OCI-LY3 (cell line): ENCODE data around the gene AQP6.

ENCODE experiments used
- EZH2phosphoT487 ChIP-seq: fragments of 200-600 bp; shearing (Covaris generic); IDR thresholded peaks from 2 replicates; pipeline ENCODE4 v1.6.1; 2018; ENCODE audit warnings: antibody characterized with exemption, mixed run types, low read depth
- TF ChIP-seq, protein P1 (sequence below): fragments of 200-600, 300-600 bp; sonication (generic); IDR thresholded peaks from 2 replicates; pipeline ENCODE4 v1.5.1; 2014; ENCODE audit warnings: antibody characterized with exemption, low read length, low read depth

DNA sequence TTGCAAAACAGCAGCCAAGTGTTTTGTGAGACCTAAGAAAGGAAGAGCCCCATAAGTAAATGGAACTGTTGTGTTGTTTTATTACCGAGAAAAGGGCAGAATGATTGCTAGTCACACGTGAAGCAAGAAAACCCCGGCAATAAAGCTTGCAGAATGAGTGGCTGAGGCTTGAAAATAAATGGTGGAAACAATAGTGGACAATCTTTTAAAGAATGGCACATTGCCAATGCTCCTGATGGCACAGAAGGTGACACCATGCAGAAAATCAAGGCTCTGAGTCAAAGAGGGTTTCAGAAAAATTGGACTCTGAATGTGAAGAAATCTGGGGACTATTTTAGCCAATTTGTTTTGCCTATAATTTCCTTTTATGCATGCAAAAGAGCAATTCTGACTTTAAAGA is 26.2 kb upstream of the AQP6 start:
- TF ChIP-seq, protein P1, sequence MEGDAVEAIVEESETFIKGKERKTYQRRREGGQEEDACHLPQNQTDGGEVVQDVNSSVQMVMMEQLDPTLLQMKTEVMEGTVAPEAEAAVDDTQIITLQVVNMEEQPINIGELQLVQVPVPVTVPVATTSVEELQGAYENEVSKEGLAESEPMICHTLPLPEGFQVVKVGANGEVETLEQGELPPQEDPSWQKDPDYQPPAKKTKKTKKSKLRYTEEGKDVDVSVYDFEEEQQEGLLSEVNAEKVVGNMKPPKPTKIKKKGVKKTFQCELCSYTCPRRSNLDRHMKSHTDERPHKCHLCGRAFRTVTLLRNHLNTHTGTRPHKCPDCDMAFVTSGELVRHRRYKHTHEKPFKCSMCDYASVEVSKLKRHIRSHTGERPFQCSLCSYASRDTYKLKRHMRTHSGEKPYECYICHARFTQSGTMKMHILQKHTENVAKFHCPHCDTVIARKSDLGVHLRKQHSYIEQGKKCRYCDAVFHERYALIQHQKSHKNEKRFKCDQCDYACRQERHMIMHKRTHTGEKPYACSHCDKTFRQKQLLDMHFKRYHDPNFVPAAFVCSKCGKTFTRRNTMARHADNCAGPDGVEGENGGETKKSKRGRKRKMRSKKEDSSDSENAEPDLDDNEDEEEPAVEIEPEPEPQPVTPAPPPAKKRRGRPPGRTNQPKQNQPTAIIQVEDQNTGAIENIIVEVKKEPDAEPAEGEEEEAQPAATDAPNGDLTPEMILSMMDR: no peak
- TF ChIP-seq EZH2phosphoT487: no peak
